ENCODE results near the gene ZNF813.

DNA sequence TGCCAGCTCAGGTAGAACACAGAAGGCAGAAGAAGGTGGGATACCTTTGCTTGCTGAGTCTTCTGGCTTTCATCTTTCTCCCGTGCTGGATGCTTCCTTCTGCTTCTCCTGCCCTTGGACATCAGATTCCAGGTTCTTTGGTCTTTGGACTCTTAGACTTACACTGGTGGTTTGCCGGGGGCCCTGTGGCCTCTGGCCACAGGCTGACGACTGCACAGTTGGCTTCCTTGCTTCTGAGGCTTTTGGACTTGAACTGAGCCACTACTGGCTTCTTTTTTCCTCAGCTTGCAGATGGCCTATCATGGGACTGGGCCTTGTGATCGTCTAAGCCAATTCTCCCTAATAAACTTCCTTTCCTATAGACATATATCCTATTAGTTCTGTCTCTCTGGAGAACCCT, 50.6 kb downstream of the ZNF813 start:
- TF ChIP-seq, protein P1, sequence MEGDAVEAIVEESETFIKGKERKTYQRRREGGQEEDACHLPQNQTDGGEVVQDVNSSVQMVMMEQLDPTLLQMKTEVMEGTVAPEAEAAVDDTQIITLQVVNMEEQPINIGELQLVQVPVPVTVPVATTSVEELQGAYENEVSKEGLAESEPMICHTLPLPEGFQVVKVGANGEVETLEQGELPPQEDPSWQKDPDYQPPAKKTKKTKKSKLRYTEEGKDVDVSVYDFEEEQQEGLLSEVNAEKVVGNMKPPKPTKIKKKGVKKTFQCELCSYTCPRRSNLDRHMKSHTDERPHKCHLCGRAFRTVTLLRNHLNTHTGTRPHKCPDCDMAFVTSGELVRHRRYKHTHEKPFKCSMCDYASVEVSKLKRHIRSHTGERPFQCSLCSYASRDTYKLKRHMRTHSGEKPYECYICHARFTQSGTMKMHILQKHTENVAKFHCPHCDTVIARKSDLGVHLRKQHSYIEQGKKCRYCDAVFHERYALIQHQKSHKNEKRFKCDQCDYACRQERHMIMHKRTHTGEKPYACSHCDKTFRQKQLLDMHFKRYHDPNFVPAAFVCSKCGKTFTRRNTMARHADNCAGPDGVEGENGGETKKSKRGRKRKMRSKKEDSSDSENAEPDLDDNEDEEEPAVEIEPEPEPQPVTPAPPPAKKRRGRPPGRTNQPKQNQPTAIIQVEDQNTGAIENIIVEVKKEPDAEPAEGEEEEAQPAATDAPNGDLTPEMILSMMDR (IDR thresholded peaks at IDR 0.05) = no peak
- TF ChIP-seq POLR2A (IDR thresholded peaks at IDR 0.05) = no peak
- TF ChIP-seq EP300 (IDR thresholded peaks at IDR 0.05) = no peak
